Stimulated activated CD8-positive, alpha-beta memory T cell treated with anti-CD3 and anti-CD28 coated beads, Interleukin-7, amount 100 ng/mL, for 1 hour (primary cell): Measurements from ENCODE around the gene RASSF1.
"Not testable (repeated sequence)": the region's sequence is repeated elsewhere in the genome, so short reads cannot be mapped to it uniquely, and the experiment has no call there.

Experiments
- DNase-seq, 2 donors: peaks; one replicate each; pipeline ENCODE4 v3.0.0-alpha.2; 2020; ENCODE audit warnings: low read depth in 2 of 2

RASSF1 gene

GRCh38 chr3:50323614-50324199, 16.9 kb downstream of the RASSF1 start:
- no peak for DNase-seq

GRCh38 chr3:50323092-50323600, 17.5 kb downstream of the RASSF1 start:
- DNase-seq = no peak

- no peak for DNase-seq
Measured at GRCh38 chr3:50322386-50323091, 18.1 kb downstream of the RASSF1 start, which contains the start of gene HYAL2. Gene HYAL2, minus strand, starts transcription at chr3:50322745. Its CDS starts 2,256 bp downstream, at chr3:50320489.

- no peak for DNase-seq
Measured at GRCh38 chr3:50322115-50322385, 18.6 kb downstream of the RASSF1 start.

- peak; percentile 57 to 58 for DNase-seq
Measured at GRCh38 chr3:50321336-50322114, 19.1 kb downstream of the RASSF1 start.

- DNase-seq = peak in 1 of 2 donors; percentile 26
Measured at GRCh38 chr3:50320853-50321335, 19.7 kb downstream of the RASSF1 start.

GRCh38 chr3:50319894-50320625, 20.6 kb downstream of the RASSF1 start:
- no peak for DNase-seq

- DNase-seq = no peak
Measured at GRCh38 chr3:50319181-50319893, 21.3 kb downstream of the RASSF1 start.

- no peak for DNase-seq
Measured at GRCh38 chr3:50318615-50319014, 22.0 kb downstream of the RASSF1 start.

- no peak for DNase-seq
Measured at GRCh38 chr3:50318163-50318562, 22.5 kb downstream of the RASSF1 start.

GRCh38 chr3:50317300-50317699, 23.3 kb downstream of the RASSF1 start:
- DNase-seq = no peak

GRCh38 chr3:50316657-50317242, 23.9 kb downstream of the RASSF1 start:
- peak in 1 of 2 donors; percentile 60 for DNase-seq

GRCh38 chr3:50314816-50315215, 25.8 kb downstream of the RASSF1 start:
- no peak for DNase-seq

GRCh38 chr3:50314342-50314741, 26.3 kb downstream of the RASSF1 start:
- no peak for DNase-seq

GRCh38 chr3:50312041-50312440, 28.6 kb downstream of the RASSF1 start:
- DNase-seq = not testable (repeated sequence)

GRCh38 chr3:50304601-50305000, 36.0 kb downstream of the RASSF1 start:
- DNase-seq = no peak

- DNase-seq = no peak
Measured at GRCh38 chr3:50303013-50303815, 37.4 kb downstream of the RASSF1 start, which contains the start of gene HYAL1. Gene HYAL1, minus strand, starts transcription at chr3:50303574. Its CDS starts 618 bp downstream, at chr3:50302956.

GRCh38 chr3:50302095-50303012, 38.3 kb downstream of the RASSF1 start:
- DNase-seq = no peak
